ENCODE data around the gene TMUB1.

TMUB1 gene

DNA sequence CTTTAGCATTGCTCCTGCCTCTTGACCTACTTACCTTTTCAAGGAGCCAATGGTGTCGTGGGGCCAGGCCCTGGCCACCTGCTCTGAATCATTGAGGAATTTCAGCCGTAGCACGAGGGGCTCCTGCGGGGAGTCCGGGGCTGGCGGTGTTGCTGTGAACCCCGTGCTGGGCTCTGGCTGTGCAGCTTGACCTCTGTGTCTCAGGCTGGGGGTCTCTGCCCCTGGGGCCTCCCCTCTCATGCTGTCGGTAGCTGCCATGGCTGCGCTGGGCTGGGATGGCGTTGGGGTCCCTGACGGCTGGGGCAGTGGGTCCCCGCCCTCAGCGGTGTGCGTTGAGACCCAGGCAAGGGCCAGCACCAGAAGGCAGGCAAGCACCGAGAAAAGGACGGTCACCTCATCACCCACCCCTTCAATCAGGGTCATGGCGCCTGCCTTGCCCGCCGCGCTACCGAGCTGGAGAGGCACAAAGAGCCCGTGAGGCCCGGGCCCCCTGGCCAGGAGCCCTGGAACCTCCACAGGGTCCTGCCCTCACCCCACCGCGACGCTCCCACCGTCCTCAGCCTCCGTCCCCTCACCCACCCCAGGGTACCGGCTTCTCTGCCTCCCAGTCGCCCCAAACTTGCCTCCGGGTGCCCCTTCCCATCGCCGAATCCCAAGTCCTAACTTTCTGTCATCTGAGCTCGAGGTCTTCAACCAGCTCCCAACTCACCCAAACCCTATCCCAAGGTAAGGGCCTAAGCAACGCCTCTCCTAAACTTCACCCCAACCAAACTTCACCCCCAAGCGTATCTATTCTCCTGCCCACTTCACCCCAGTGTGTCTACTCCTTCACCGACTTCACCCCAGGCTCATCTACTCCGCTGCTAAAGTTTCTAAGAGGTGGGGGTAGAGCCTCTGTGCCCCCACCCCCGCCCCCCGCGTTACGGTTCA, 887 bp downstream of the TMUB1 start:
- no peak for DNase-seq

DNA sequence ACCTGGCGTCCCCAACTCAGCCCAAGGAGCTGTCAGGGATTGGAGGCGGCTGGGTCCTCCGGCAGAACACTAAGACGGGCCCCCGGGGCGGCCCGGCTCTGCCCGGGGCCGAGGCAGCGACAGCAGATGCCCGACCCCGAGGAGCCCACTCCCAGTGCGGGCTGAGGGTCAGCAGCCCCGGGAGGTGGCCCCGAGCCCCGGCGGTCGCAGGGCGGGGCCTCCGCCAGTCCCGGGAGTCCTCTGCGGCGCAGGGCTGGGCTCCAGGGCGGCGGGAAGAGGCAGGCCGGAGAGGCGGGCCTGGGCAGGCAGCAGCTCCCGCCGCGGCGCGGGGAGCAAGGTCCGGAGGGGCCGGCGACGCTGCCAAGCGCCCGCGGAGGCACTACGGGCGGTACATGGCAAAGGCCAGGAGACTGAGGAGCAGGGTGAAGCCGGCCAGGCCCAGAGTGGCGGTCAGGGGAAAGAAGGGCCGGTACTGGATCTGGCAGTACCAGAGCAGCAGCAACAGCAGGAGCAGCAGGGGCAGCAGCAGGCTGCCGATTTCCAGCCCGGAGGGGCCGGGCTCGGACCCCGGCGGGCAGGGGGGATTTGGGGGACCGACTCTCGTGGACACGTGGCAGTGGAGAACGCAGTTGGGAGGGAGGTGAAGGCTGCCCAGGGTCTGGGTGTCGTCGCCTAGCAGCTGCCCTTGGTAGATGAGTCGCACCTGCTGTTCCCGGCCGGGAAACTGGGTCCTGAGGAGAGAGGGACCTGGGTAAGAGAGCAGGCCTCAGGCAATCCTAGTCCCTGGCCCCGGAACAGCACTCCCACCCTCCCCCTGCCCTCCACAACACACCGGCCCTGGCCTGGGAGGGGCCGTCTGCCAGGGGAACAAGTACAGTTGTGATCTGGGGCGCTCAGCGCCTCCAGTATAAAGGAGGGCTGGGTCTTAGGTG, 1.9 kb downstream of the TMUB1 start:
- DNase-seq = no peak

DNA sequence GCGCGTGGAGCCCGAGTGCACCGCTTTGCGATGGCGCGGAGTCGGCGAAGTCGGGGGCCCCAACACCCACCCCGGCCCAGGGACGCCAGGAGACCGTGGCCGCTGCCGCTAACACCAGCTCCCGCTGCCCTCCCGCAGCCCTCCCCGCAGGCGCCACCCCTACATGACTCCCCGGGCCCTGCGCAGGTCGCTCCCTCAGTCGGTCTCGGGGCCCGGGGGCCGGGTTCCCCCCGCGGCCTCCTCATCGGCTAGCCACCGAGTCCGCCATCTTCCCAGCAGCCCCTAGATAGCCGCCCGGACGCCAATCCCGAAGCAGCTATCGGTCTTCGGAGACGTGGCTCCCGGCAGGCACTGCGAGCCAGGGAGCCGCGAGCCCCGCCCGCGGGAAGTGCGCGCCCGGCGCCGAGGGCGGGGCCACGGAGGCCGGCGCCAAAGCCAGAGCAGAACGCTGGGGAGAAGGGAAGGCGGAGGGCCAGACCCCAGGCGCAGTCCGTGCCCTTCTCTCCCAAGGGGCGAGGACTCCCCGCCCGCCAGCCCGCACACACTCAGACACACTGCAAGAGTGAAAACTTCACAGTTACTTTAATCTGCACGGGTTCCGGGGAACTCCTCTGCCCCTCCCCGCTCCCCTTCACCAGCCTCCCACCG, 2.6 kb downstream of the TMUB1 start, which contains the start of gene FASTK:
TSS of gene FASTK (minus strand) at position 288 of the 648 bp plus-strand sequence. CDS start at position 245, 43 bp downstream.
- peak; percentile 91 for DNase-seq

DNA sequence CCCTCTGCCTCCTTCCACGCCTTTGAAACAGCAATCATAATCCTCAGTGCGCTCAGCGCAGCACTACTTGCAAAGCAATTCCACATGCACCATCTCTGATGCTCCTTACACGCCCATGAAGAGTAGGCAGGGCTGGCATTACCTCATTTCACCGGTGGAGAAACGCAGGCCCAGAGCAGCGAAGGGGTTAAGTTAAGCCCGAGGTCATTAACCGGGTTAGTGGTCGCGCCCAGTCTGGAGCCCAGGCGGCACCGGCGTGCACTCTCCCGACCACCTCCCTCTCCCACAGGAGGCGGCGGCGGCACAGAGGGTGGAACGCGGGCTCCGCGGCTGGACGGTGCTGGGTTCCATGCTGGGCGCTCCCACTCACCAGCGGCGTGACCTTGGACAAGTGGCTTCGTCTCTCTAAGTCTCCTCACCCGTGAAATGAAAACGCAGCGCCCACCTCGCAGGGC, 3.2 kb downstream of the TMUB1 start:
- peak; percentile 37 for DNase-seq

DNA sequence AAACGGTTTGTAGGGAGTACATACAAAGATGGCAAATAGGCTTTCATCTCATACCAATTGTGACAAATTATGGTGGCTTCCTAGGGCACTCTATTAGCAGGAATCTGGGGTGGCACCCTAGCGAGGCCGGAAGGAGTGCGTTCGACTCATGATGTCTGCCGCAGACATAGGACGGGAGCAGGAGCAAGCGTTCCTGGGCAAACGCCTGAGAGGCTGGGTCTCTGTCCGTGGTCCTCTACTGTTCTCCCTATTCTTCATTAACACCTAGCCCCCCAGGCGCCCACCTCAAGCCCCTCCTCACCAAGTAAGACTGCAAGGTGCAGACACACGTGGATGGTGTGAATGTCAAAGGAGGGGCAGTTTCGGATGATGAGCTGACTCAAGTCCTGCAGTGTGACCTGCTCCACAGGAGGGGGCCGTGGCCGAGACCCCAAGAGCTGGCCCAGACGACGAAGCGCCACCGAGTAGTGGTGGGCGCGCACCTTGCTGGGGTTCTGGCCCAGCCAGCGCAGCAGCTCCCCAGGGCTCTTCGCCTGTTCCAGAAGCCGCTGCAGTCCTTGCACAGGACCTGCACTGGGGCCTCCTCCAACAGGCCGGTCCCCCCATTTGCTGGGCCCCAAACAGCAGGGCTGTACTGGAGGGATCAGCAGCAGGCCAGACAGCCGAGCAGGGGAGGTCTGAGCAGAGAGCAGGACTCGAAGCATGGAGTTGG, 3.9 kb downstream of the TMUB1 start:
- no peak for DNase-seq

GRCh38 chr7:151078233-151079040, 4.9 kb downstream of the TMUB1 start:
- DNase-seq = peak; percentile 20

- DNase-seq = no peak
Measured at GRCh38 chr7:151077705-151078232, 5.5 kb downstream of the TMUB1 start.

GRCh38 chr7:151076863-151077704, 6.2 kb downstream of the TMUB1 start:
- DNase-seq = no peak

DNA sequence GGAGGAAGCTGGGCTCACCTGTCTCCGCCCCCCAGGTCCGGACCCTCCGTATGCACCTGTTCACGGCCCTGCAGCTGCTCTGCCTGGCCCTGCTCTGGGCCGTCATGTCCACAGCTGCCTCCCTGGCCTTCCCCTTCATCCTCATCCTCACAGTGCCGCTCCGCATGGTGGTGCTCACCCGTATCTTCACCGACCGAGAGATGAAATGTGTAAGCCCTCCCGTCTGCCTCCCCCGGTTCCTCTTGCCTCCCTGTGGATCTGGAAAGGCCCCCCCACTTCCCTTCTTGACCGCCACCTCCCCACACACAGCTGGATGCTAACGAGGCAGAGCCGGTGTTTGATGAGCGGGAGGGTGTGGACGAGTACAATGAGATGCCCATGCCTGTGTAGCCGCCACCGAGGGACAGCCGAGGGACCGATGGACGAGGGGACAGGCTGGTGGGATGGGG, 7.3 kb downstream of the TMUB1 start:
- DNase-seq = no peak

- no peak for DNase-seq
Measured at GRCh38 chr7:151075662-151075971, 7.7 kb downstream of the TMUB1 start.

GRCh38 chr7:151074817-151075661, 8.3 kb downstream of the TMUB1 start:
- DNase-seq = no peak

DNA sequence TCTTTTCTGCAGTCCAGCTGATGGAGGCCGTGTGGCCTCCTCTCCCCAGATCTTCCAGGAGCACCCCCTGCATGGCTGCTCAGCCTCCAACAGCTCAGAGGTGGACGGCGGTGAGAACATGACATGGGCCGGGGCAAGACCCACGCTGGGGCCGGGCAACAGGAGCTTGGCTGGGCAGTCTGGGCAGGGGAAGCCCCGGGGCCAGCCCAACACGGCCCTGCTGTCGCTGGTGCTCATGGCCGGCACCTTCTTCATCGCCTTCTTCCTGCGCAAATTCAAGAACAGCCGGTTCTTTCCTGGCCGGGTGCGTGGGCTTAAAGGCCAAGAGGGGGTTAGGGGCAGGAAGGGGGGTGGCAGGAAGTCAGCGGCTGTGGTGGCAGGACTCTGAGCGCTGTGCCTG, 9.3 kb downstream of the TMUB1 start:
- DNase-seq = no peak

DNA sequence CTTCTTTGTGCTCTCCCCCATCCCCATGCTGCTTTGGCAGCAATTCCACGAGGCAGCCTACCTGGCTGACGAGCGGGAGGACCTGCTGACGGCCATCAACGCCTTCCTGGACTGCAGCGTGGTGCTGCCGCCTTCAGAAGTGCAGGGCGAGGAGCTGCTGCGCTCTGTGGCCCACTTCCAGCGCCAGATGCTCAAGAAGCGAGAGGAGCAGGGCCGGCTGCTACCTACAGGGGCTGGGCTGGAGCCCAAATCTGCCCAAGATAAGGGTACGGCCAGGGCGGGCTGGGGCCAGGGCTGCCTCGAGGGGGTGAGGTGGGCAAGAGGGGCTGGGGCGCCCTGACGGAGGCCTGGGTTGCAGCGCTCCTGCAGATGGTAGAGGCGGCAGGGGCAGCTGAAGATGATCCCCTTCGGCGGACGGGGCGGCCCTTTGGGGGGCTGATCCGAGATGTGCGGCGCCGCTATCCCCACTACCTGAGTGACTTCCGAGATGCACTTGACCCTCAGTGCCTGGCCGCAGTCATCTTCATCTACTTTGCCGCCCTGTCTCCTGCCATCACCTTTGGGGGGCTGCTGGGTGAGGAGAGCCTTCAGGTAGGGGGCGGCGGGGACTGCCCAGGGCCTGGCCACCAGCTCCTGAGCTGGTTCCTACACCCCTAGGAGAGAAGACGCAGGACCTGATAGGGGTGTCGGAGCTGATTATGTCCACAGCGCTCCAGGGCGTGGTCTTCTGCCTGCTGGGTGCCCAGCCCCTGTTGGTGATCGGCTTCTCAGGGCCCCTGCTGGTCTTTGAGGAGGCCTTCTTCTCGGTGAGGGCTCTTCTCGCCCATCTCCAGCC, 12.0 kb downstream of the TMUB1 start:
- no peak for DNase-seq

- DNase-seq = no peak
Measured at GRCh38 chr7:151070574-151070960, 12.7 kb downstream of the TMUB1 start.

DNA sequence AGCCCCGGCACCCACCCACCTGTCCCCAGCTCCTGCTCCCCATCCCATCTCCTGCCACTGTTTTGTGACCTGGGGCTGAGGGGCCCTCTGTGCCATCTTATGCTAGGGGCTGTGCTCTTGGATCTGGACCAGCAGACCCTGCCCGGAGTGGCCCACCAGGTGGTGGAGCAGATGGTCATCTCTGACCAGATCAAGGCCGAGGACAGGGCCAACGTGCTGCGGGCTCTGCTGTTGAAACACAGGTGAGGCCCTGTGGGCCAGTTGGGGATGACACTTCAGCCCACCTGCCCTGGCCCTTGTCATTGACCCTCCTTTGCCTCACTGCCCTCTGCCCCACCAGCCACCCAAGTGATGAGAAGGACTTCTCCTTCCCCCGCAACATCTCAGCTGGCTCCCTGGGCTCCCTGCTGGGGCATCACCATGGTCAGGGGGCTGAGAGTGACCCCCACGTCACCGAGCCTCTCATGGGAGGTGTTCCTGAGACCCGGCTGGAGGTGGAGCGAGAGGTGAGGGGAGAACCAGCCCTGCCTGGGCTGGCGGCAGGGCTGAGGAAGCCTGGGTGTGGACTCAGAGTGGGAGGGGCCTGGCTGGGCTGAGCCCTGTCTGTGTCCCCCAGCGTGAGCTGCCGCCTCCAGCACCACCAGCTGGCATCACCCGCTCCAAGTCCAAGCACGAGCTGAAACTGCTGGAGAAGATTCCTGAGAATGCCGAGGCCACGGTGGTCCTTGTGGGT, 13.3 kb downstream of the TMUB1 start:
- DNase-seq = no peak

DNA sequence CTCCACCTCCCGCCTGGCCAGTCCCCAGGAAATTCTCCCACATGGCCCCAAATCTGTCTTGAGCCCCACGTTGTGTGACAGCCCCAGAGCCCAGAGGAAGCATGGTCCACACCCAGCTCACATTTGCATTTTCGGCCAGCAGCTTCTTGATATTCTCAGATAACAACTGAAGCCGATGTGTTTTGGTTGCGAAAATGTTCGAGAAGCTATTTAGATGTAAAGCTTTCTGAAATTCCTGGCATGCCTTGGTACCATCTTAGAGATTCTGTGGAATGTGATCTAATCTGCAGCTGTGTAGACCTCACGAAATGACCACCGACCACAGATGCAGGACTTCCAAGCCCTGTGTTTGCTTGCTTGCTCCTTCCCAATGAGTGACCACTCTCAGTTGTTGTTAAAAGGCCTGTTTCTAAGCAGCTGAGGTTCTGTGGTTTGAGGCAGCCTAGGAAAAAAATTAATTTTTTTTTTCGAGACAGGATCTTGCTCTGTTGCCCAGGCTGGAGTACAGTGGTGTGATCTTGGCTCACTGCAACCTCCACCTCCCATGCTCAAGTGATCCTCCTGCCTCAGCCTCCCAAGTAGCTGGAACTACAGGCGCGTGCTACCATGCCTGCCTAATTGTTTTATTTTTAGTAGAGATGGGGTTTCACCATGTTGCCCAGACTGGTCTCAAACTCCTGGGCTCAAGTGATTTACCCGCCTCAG, 15.1 kb downstream of the TMUB1 start:
- no peak for DNase-seq

All from NCI-H2227 treated with DMSO at 0.1 percent for 48 hours (cell line).